DOHH2 (cell line): ENCODE data around the gene CCDC149.

Experiments used
- CTCF ChIP-seq: fragments of 200-600 bp; sonication (generic); IDR thresholded peaks from one replicate; pipeline ENCODE4 v1.5.1; 2014; ENCODE audit warnings: antibody characterized with exemption, mild to moderate bottlenecking, low read depth, low read length; ENCODE audit not compliant: poor library complexity, severe bottlenecking
- EZH2phosphoT487 ChIP-seq: fragments of 200-600 bp; sonication (generic); IDR thresholded peaks from 2 replicates; pipeline ENCODE4 v1.6.1; 2017; ENCODE audit warnings: borderline replicate concordance, mild to moderate bottlenecking, antibody characterized with exemption, low read length, moderate library complexity, mixed read lengths

GRCh38 chr4:24770032-24770584 lies 142.7 kb downstream of the CCDC149 start:
- TF ChIP-seq CTCF (no peak), EZH2phosphoT487 (no peak)
